H1 (cell line): ENCODE measurements around the gene PPA2. TPM values are rescaled to one million over a fixed set of nuclear protein-coding genes. Genes with fewer than 3 reads are reported as not detected.

Experiments used
- GTF2F1 ChIP-seq: IDR thresholded peaks from 2 replicates; pipeline ENCODE4 v1.6.1; 2012; ENCODE audit warnings: low read depth, low read length, improper control_type of control experiment, borderline replicate concordance
- JUND ChIP-seq: IDR thresholded peaks from 2 replicates; pipeline ENCODE4 v1.6.1; 2011; ENCODE audit warnings: mild to moderate bottlenecking, improper control_type of control experiment, low read length
- polyA plus RNA-seq, 7 experiments: library from polyadenylated mRNA; depleted of rRNA in 3 of 7; stranded (reverse) in 5 of 7; unstranded in 2 of 7; fragments of >200 nt in 5 of 7; fragments of 200-250 nt in 2 of 7; gene quantifications; 1 replicate in 5 of 7; 2 replicates in 1 of 7; 4 replicates in 1 of 7; pipeline versions ENCODE4 v1.2.1 to v1.2.3, GENCODE V29; 2011 to 2013; ENCODE audit warnings: missing spikeins in 2 of 7, mixed read lengths in 2 of 7
- total RNA-seq: library from RNA; stranded (reverse); fragmentation: NEBNext Ultra II Directional; extraction: Animal tissue kit (Norgen Biotek cat#: 25700); gene quantifications from 2 replicates; pipeline ENCODE4 v1.2.1, GENCODE V29; 2021

PPA2 gene
- total and polyA plus RNA-seq, 2 of the 8 experiments (the other 6 are each of a cell fraction or from before 2014, with no cell fraction given): 24.9 to 62.7 TPM

GRCh38 chr4:105474099-105474518 lies 247 bp upstream of the PPA2 start (continued):
- peak; percentile 45; the same call in 1 of the 2 replicates for TF ChIP-seq JUND
- TF ChIP-seq GTF2F1: 0 out of 2 replicates have a peak, but pooled peaks have one; percentile 68
